HepG2 (cell line): Measurements from ENCODE around the gene ARMC10. TPM values are rescaled to one million over a fixed set of nuclear protein-coding genes. Genes with fewer than 3 reads are reported as not detected.
A peak's percentile ranks its signal among the peaks of the same experiment; 100 is the strongest.

Source experiments
- ATAC-seq: fragments of 200-7000 bp; cut with Tn5 transposase; 3 replicates; pipeline ENCODE4 v1.9.1; 2020; ENCODE audit warnings: mild to moderate bottlenecking, moderate library complexity
- BruUV-seq: library from RNA; stranded (reverse); fragments of 400-500 nt; replicated peaks from 2 replicates; lab custom pipeline; 2021; lab: Mats Ljungman, UMichigan
- CTCF ChIA-PET: fragments of 300-600 bp; formaldehyde crosslinking; extraction: SDS; loops from one replicate; lab custom pipeline; 2021; ENCODE audit warnings: low total read pairs, inconsistent platforms, low intra/inter-chr PET ratio; lab: Yijun Ruan, JAX
- POLR2A ChIA-PET: fragments of 350-600 bp; sonication (Branson Sonifier 250); formaldehyde crosslinking; loops from one replicate; lab custom pipeline; 2020; ENCODE audit warnings: antibody characterized with exemption, inconsistent platforms; lab: Yijun Ruan, JAX
- DNase-seq: peaks from one replicate; pipeline ENCODE4 v3.0.0-alpha.2; 2015; ENCODE audit warnings: low spot score
- FAIRE-seq: peaks from 3 replicates; lab custom pipeline; 2011; peaks lifted over from hg19 to GRCh38; lab: Jason Lieb, UNC
- H2AFZ ChIP-seq: one replicate; pipeline ENCODE4 v1.6.1; 2011; ENCODE audit warnings: low read length, inconsistent platforms
- H3K27ac ChIP-seq: fragments of 300-600 bp; 3 replicates; pipeline ENCODE4 v1.8.0; 2011; ENCODE audit warnings: mixed run types, mild to moderate bottlenecking, mixed read lengths, low read length, inconsistent platforms; ENCODE audit not compliant: insufficient read depth; ENCODE audit errors: extremely low read length
- H3K27me3 ChIP-seq, 2 experiments: fragments of 200-600 bp in 1 of 2; 2 replicates in 1 of 2; 3 replicates in 1 of 2; pipeline versions ENCODE4 v1.6.0 to v1.8.0; 2011; ENCODE audit warnings: low read length in 2 of 2, mild to moderate bottlenecking in 2 of 2, moderate library complexity in 2 of 2, inconsistent platforms in 1 of 2; ENCODE audit not compliant: insufficient read depth in 2 of 2, control insufficient read depth in 1 of 2
- H3K36me3 ChIP-seq, 2 experiments: fragments of 200-600 bp in 1 of 2; replicated peaks in 1 of 2; 2 replicates in 1 of 2; 3 replicates in 1 of 2; pipeline versions ENCODE4 v1.5.1 to v1.8.0; 2011; ENCODE audit warnings: low read length in 2 of 2, inconsistent platforms in 1 of 2; ENCODE audit not compliant: insufficient read depth in 2 of 2, control insufficient read depth in 1 of 2
- H3K4me1 ChIP-seq: 2 replicates; pipeline ENCODE4 v1.5.1; 2012; ENCODE audit warnings: low read length, inconsistent platforms; ENCODE audit not compliant: insufficient read depth
- H3K4me2 ChIP-seq: 2 replicates; pipeline ENCODE4 v1.6.0; 2011; ENCODE audit warnings: low read depth, low read length, inconsistent platforms
- H3K4me3 ChIP-seq, 3 experiments: fragments of 200-600 bp in 1 of 3; sonication (generic), shearing (Covaris generic) in 1 of 3; replicated peaks in 1 of 3; 2 replicates each; pipeline ENCODE4 v1.5.1; 2011 to 2016; ENCODE audit warnings: low read length in 3 of 3, inconsistent platforms in 2 of 3, low read depth in 2 of 3, mild to moderate bottlenecking in 2 of 3, control low read depth in 1 of 3, mixed read lengths in 1 of 3; ENCODE audit not compliant: insufficient read depth in 1 of 3
- H3K79me2 ChIP-seq: one replicate; pipeline ENCODE4 v1.6.1; 2011; ENCODE audit warnings: low read length, inconsistent platforms; ENCODE audit not compliant: insufficient read depth
- H3K9ac ChIP-seq: 2 replicates; pipeline ENCODE4 v1.6.0; 2011; ENCODE audit warnings: mild to moderate bottlenecking, low read depth, low read length, inconsistent platforms; ENCODE audit not compliant: insufficient read depth
- H3K9me3 ChIP-seq: 2 replicates; pipeline ENCODE4 v1.5.1; 2012; ENCODE audit warnings: mild to moderate bottlenecking, low read length
- H4K20me1 ChIP-seq: 2 replicates; pipeline ENCODE4 v1.6.0; 2011; ENCODE audit warnings: inconsistent platforms, mild to moderate bottlenecking, low read length, moderate library complexity; ENCODE audit not compliant: insufficient read depth
- EEA1 ChIP-seq: sonication (generic); formaldehyde crosslinking; IDR thresholded peaks from 2 replicates; pipeline ENCODE4 v1.5.1; 2020; ENCODE audit warnings: mild to moderate bottlenecking, missing genetic modification reagents, borderline replicate concordance
- EED ChIP-seq: sonication (generic); formaldehyde crosslinking; IDR thresholded peaks from 2 replicates; pipeline ENCODE4 v1.5.0; 2020; ENCODE audit warnings: mild to moderate bottlenecking, missing genetic modification reagents
- ISL2 ChIP-seq: sonication (generic); formaldehyde crosslinking; IDR thresholded peaks from 2 replicates; pipeline ENCODE4 v1.5.0; 2020; ENCODE audit warnings: missing genetic modification reagents
- JUNB ChIP-seq: sonication (generic); formaldehyde crosslinking; IDR thresholded peaks from 2 replicates; pipeline ENCODE4 v1.8.0; 2022; ENCODE audit warnings: missing genetic modification reagents, mild to moderate bottlenecking, borderline replicate concordance
- MAF1 ChIP-seq: sonication (generic); formaldehyde crosslinking; IDR thresholded peaks from 2 replicates; pipeline ENCODE4 v1.5.0; 2020; ENCODE audit warnings: missing genetic modification reagents, borderline replicate concordance
- MIER3 ChIP-seq: IDR thresholded peaks from 2 replicates; pipeline ENCODE4 v1.6.1; 2016; ENCODE audit warnings: missing compliant biosample characterization, borderline replicate concordance
- NFE2L2 ChIP-seq: fragments of 150-350 bp; IDR thresholded peaks from 2 replicates; pipeline ENCODE4 v1.6.1; 2014; ENCODE audit warnings: low read length
- NFKBIZ ChIP-seq: IDR thresholded peaks from 2 replicates; pipeline ENCODE4 v1.6.1; 2018; ENCODE audit warnings: missing genetic modification reagents, missing compliant biosample characterization
- NR2F2 ChIP-seq: IDR thresholded peaks from 2 replicates; pipeline ENCODE4 v1.6.1; 2012; ENCODE audit warnings: low read depth, inconsistent platforms, borderline replicate concordance
- PHF8 ChIP-seq: sonication (generic); formaldehyde crosslinking; IDR thresholded peaks from 2 replicates; pipeline ENCODE4 v1.5.0; 2020; ENCODE audit warnings: missing genetic modification reagents
- REPIN1 ChIP-seq: sonication (generic); formaldehyde crosslinking; IDR thresholded peaks from 2 replicates; pipeline ENCODE4 v1.8.0; 2022; ENCODE audit warnings: missing genetic modification reagents, low read depth, mild to moderate bottlenecking, borderline replicate concordance
- SIX1 ChIP-seq: sonication (generic); formaldehyde crosslinking; IDR thresholded peaks from 2 replicates; pipeline ENCODE4 v1.4.0; 2020; ENCODE audit warnings: missing genetic modification reagents, borderline replicate concordance
- ZNF746 ChIP-seq: sonication (generic); formaldehyde crosslinking; IDR thresholded peaks from 2 replicates; pipeline ENCODE4 v1.8.0; 2022; ENCODE audit warnings: mild to moderate bottlenecking, missing genetic modification reagents
- ZSCAN31 ChIP-seq: sonication (generic); formaldehyde crosslinking; IDR thresholded peaks from 2 replicates; pipeline ENCODE4 v1.5.0; 2020; ENCODE audit warnings: low read depth, mild to moderate bottlenecking, missing genetic modification reagents
- WGBS: methylation state at CpG from one replicate; pipeline ENCODE4 v1.1.6; 2017; ENCODE audit warnings: low lambda C conversion rate; 5-methylcytosine and 5-hydroxymethylcytosine counted together
- in situ Hi-C: cut with HindIII; loops from 2 replicates; pipeline ENCODE4 v1.10.0; 2017; ENCODE audit warnings: low pct_unique_long_range_greater_than_20kb; ENCODE audit not compliant: extremely low pct_ligation_motif_present
- intact Hi-C: fragments of 100-400 bp; cut with micrococcal nuclease; formaldehyde crosslinking; loops from one replicate; pipeline ENCODE4 v1.10.0; 2022; ENCODE audit not compliant: unreplicated experiment
- polyA plus RNA-seq, 8 experiments: library from polyadenylated mRNA; depleted of rRNA in 3 of 8; stranded (reverse) in 7 of 8; unstranded in 1 of 8; fragments of >200 nt; fragmentation: Illumina TruSeq in 4 of 8; extraction: Trizol in 4 of 8; gene quantifications; 2 replicates each; pipeline versions ENCODE4 v1.2.1 to v1.2.3, GENCODE V29; 2011 to 2016; ENCODE audit warnings: low read depth in 4 of 8, missing spikeins in 1 of 8, mixed read lengths in 1 of 8; ENCODE audit not compliant: insufficient read depth in 1 of 8
- total RNA-seq, 5 experiments: library from RNA; depleted of rRNA; stranded (reverse); fragments of >200 nt; fragmentation: Illumina TruSeq; extraction: Trizol; gene quantifications; 2 replicates each; pipeline ENCODE4 v1.2.3, GENCODE V29; 2016; ENCODE audit warnings: low read depth in 1 of 5
- TF ChIP-seq, protein P1 (sequence below): sonication (generic); formaldehyde crosslinking; IDR thresholded peaks from 2 replicates; pipeline ENCODE4 v1.4.0; 2020; ENCODE audit warnings: mild to moderate bottlenecking, missing genetic modification reagents
- TF ChIP-seq, protein P2 (sequence below): sonication (generic); formaldehyde crosslinking; IDR thresholded peaks from 2 replicates; pipeline ENCODE4 v1.4.0; 2020; ENCODE audit warnings: mild to moderate bottlenecking, missing genetic modification reagents
- TF ChIP-seq, protein P3 (sequence below): IDR thresholded peaks from 2 replicates; pipeline ENCODE4 v1.6.1; 2012; ENCODE audit warnings: inconsistent platforms
- TF ChIP-seq, protein P4 (sequence below): sonication (generic); formaldehyde crosslinking; IDR thresholded peaks from 2 replicates; pipeline ENCODE4 v1.4.0; 2020; ENCODE audit warnings: missing genetic modification reagents, low read depth, mild to moderate bottlenecking, borderline replicate concordance

Gene ARMC10
- total and polyA plus RNA-seq, 2 of the 13 experiments (the other 11 are each of a cell fraction or from before 2014, with no cell fraction given): 11.3 to 23.7 TPM

DNA sequence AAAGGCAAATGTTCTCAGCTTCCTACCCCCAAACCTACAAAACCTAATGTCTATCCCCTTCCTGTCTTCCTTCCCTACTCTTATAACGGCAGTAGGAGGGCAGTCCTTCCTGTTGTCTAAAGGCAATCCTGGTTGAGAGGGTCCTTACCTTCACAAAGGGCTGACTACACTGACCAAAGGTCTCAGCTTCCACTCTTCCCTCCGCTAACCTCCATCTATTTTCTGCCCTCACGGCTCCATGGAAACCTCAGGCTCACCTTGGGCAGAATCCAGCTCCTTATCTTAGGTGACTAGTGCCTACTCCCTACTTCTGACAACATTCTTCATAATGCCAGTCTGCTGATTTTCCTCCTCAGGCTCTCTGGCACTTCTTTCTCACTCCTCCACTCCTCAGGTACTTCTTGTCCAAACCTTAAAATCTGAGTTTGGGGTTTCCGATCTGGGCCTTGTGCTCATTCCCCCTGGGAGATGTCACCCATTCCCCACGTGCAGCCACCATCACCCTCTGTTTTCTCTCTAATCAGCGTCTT lies 886 bp upstream of the ARMC10 start:
- Histone ChIP-seq H3K9me3 (no peaks in the 10 kb centered on the region), H3K4me3 (peak overlapping the region; percentile 80 to 93 (median 91)), H3K79me2 (peaks cover 21% of the 10 kb centered on the region), H3K9ac (peak overlapping the region; percentile 78; the same call in 1 of the 2 replicates), H3K27me3 (no peaks in the 10 kb centered on the region; a peak in 1 of 5 replicates), H3K4me1 (peaks cover 22% of the 10 kb centered on the region), H4K20me1 (no peaks in the 10 kb centered on the region), H3K27ac (no peak overlapping the region), H2AFZ (peak overlapping the region; percentile 74), H3K4me2 (peak overlapping the region; percentile 95), H3K36me3 (no peaks in the 10 kb centered on the region; a peak in 1 of 5 replicates)
- intact Hi-C loops (no loop called here), in situ Hi-C loops (loop anchor here (25.0 kb wide), 1 partner anchor 312 kb away; no protein-coding TSS in a partner anchor)
- 8% methylated on average over 6 of the region's 6 CpGs for whole genome bisulfite sequencing
- ATAC-seq (no peak), FAIRE-seq (no peak), DNase-seq (no peak)
- ChIA-PET POLR2A (interaction anchor here (0.6 to 2.3 kb wide), 8 partner anchors 8 to 325 kb away, joined by 3 to 17 read pairs (median 8); partner anchors contain the start of genes FAM185A and NAPEPLD), CTCF (no interaction called here)
- TSS peak; percentile 59 for BruUV-seq
- TF ChIP-seq, protein P1, sequence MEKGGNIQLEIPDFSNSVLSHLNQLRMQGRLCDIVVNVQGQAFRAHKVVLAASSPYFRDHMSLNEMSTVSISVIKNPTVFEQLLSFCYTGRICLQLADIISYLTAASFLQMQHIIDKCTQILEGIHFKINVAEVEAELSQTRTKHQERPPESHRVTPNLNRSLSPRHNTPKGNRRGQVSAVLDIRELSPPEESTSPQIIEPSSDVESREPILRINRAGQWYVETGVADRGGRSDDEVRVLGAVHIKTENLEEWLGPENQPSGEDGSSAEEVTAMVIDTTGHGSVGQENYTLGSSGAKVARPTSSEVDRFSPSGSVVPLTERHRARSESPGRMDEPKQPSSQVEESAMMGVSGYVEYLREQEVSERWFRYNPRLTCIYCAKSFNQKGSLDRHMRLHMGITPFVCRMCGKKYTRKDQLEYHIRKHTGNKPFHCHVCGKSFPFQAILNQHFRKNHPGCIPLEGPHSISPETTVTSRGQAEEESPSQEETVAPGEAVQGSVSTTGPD (CRISPR knock-in tag): no peak
- TF ChIP-seq JUNB (CRISPR knock-in tag) (0 out of 2 replicates have a peak, but pooled peaks have one; percentile 6), ZSCAN31 (CRISPR knock-in tag) (no peak), EEA1 (CRISPR knock-in tag) (no peak), MAF1 (CRISPR knock-in tag) (no peak), EED (CRISPR knock-in tag) (0 out of 2 replicates have a peak, but pooled peaks have one; percentile 26), SIX1 (CRISPR knock-in tag) (no peak), ZNF746 (0 out of 2 replicates have a peak, but pooled peaks have one; percentile 15), REPIN1 (CRISPR knock-in tag) (no peak), PHF8 (CRISPR knock-in tag) (no peak), NFKBIZ (CRISPR knock-in tag) (no peak), MIER3 (CRISPR knock-in tag) (no peak), NFE2L2 (no peak), NR2F2 (no peak), ISL2 (CRISPR knock-in tag) (no peak)
- TF ChIP-seq, protein P2, sequence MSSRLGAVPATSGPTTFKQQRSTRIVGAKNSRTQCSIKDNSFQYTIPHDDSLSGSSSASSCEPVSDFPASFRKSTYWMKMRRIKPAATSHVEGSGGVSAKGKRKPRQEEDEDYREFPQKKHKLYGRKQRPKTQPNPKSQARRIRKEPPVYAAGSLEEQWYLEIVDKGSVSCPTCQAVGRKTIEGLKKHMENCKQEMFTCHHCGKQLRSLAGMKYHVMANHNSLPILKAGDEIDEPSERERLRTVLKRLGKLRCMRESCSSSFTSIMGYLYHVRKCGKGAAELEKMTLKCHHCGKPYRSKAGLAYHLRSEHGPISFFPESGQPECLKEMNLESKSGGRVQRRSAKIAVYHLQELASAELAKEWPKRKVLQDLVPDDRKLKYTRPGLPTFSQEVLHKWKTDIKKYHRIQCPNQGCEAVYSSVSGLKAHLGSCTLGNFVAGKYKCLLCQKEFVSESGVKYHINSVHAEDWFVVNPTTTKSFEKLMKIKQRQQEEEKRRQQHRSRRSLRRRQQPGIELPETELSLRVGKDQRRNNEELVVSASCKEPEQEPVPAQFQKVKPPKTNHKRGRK: 0 out of 2 replicates have a peak, but pooled peaks have one; percentile 71
- TF ChIP-seq, protein P3, sequence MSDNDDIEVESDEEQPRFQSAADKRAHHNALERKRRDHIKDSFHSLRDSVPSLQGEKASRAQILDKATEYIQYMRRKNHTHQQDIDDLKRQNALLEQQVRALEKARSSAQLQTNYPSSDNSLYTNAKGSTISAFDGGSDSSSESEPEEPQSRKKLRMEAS: no peak
- TF ChIP-seq, protein P4, sequence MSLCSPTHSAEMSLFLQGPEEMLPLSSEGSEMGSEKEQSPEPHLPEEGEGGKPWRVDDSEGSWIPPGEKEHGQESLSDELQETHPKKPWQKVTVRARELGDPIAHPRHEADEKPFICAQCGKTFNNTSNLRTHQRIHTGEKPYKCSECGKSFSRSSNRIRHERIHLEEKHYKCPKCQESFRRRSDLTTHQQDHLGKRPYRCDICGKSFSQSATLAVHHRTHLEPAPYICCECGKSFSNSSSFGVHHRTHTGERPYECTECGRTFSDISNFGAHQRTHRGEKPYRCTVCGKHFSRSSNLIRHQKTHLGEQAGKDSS (CRISPR knock-in tag): no peak
